HEK293 (cell line): Measurements from ENCODE around the gene SMIM12.

Source experiments
- CTCF ChIA-PET: fragments of 350-600 bp; formaldehyde crosslinking; extraction: SDS; loops from one replicate; lab custom pipeline; 2021; ENCODE audit warnings: antibody characterized with exemption; lab: Yijun Ruan, JAX
- POLR2A ChIA-PET: fragments of 300-600 bp; formaldehyde crosslinking; extraction: SDS; loops from one replicate; lab custom pipeline; 2020; ENCODE audit warnings: antibody characterized with exemption, inconsistent platforms; lab: Yijun Ruan, JAX
- H3K27ac ChIP-seq: fragments of 200-500 bp; sonication (Bioruptor generic); 2 replicates; pipeline ENCODE4 v1.5.1; 2014; ENCODE audit warnings: low read depth, low read length, control low read depth, inconsistent platforms; ENCODE audit errors: extremely low read depth
- H3K36me3 ChIP-seq, 2 experiments: fragments of 200-500 bp in 1 of 2; sonication (Bioruptor generic) in 1 of 2; 1 replicate in 1 of 2; 2 replicates in 1 of 2; pipeline ENCODE4 v1.5.1; 2014 to 2017; ENCODE audit warnings: inconsistent platforms in 2 of 2, low read length in 2 of 2; ENCODE audit not compliant: control insufficient read depth in 2 of 2, insufficient read depth in 1 of 2
- H3K4me1 ChIP-seq: fragments of 200-500 bp; sonication (Bioruptor generic); 2 replicates; pipeline ENCODE4 v1.5.1; 2014; ENCODE audit warnings: mild to moderate bottlenecking, low read length, inconsistent platforms; ENCODE audit not compliant: control insufficient read depth, insufficient read depth
- H3K4me3 ChIP-seq: 2 replicates; pipeline ENCODE4 v1.5.1; 2011; ENCODE audit warnings: low read depth, mild to moderate bottlenecking, control low read depth, low read length, moderate library complexity
- H3K9me3 ChIP-seq: fragments of 200-500 bp; sonication (Bioruptor generic); 2 replicates; pipeline ENCODE4 v1.5.1; 2014; ENCODE audit warnings: low read depth, low read length, inconsistent platforms; ENCODE audit not compliant: control insufficient read depth, insufficient read depth
- BCL11A ChIP-seq: fragments of 450-650 bp; formaldehyde crosslinking; IDR thresholded peaks from 2 replicates; pipeline ENCODE4 v1.5.1; 2016; ENCODE audit warnings: low read depth, missing biosample characterization, missing genetic modification characterization
- IKZF3 ChIP-seq: fragments of 450-650 bp; IDR thresholded peaks from 2 replicates; pipeline ENCODE4 v1.5.0; 2018; ENCODE audit warnings: missing biosample characterization, mild to moderate bottlenecking, missing genetic modification characterization, moderate library complexity
- KLF1 ChIP-seq: fragments of 450-650 bp; formaldehyde crosslinking; IDR thresholded peaks from 2 replicates; pipeline ENCODE4 v1.5.1; 2016; ENCODE audit warnings: missing biosample characterization, missing genetic modification characterization
- KLF16 ChIP-seq: fragments of 450-650 bp; formaldehyde crosslinking; IDR thresholded peaks from 2 replicates; pipeline ENCODE4 v1.5.1; 2017; ENCODE audit warnings: missing biosample characterization, missing genetic modification characterization
- KLF8 ChIP-seq: fragments of 450-650 bp; formaldehyde crosslinking; IDR thresholded peaks from 2 replicates; pipeline ENCODE4 v1.5.1; 2016; ENCODE audit warnings: missing biosample characterization, missing genetic modification characterization
- MEIS1 ChIP-seq: sonication (generic); formaldehyde crosslinking; IDR thresholded peaks from 2 replicates; pipeline ENCODE4 v1.8.1; 2022; ENCODE audit warnings: missing genetic modification reagents, mild to moderate bottlenecking, borderline replicate concordance
- PRDM1 ChIP-seq: fragments of 450-650 bp; formaldehyde crosslinking; IDR thresholded peaks from 2 replicates; pipeline ENCODE4; 2016; ENCODE audit warnings: missing biosample characterization, missing genetic modification characterization
- PRDM10 ChIP-seq: fragments of 450-650 bp; formaldehyde crosslinking; IDR thresholded peaks from 2 replicates; pipeline ENCODE4 v1.5.1; 2016; ENCODE audit warnings: missing biosample characterization, missing genetic modification characterization
- ZBTB7A ChIP-seq: fragments of 450-650 bp; formaldehyde crosslinking; IDR thresholded peaks from 2 replicates; pipeline ENCODE4 v1.5.1; 2016; ENCODE audit warnings: low read depth, missing biosample characterization, missing genetic modification characterization
- ZEB2 ChIP-seq: fragments of 450-650 bp; formaldehyde crosslinking; IDR thresholded peaks from 2 replicates; pipeline ENCODE4 v1.5.1; 2016; ENCODE audit warnings: missing biosample characterization, missing genetic modification characterization
- ZFP41 ChIP-seq: fragments of 450-650 bp; formaldehyde crosslinking; IDR thresholded peaks from 2 replicates; pipeline ENCODE4 v1.5.1; 2016; ENCODE audit warnings: missing biosample characterization, missing genetic modification characterization, borderline replicate concordance
- ZNF146 ChIP-seq: fragments of 450-650 bp; formaldehyde crosslinking; IDR thresholded peaks from 2 replicates; pipeline ENCODE4 v1.5.1; 2016; ENCODE audit warnings: missing biosample characterization, missing genetic modification characterization
- ZNF18 ChIP-seq: fragments of 450-650 bp; formaldehyde crosslinking; IDR thresholded peaks from 2 replicates; pipeline ENCODE4 v1.5.1; 2016; ENCODE audit warnings: missing biosample characterization, missing genetic modification characterization
- ZNF24 ChIP-seq: fragments of 450-650 bp; formaldehyde crosslinking; IDR thresholded peaks from 2 replicates; pipeline ENCODE4 v1.5.1; 2016; ENCODE audit warnings: missing biosample characterization, missing genetic modification characterization
- ZNF335 ChIP-seq: fragments of 450-650 bp; formaldehyde crosslinking; conservative IDR thresholded peaks from 2 replicates; pipeline ENCODE4 v1.5.1; 2016; ENCODE audit warnings: missing biosample characterization, missing genetic modification characterization
- ZNF341 ChIP-seq: fragments of 450-650 bp; formaldehyde crosslinking; IDR thresholded peaks from 2 replicates; pipeline ENCODE4; 2016; ENCODE audit warnings: low read depth, missing biosample characterization, missing genetic modification characterization
- ZNF366 ChIP-seq: fragments of 450-650 bp; formaldehyde crosslinking; conservative IDR thresholded peaks from 2 replicates; pipeline ENCODE4 v1.5.1; 2016; ENCODE audit warnings: missing biosample characterization, missing genetic modification characterization
- ZNF530 ChIP-seq: fragments of 450-650 bp; formaldehyde crosslinking; IDR thresholded peaks from 2 replicates; pipeline ENCODE4 v1.5.1; 2016; ENCODE audit warnings: low read depth, missing biosample characterization, missing genetic modification characterization
- ZNF610 ChIP-seq: fragments of 450-650 bp; formaldehyde crosslinking; IDR thresholded peaks from 2 replicates; pipeline ENCODE4 v1.5.1; 2016; ENCODE audit warnings: missing biosample characterization, missing genetic modification characterization, borderline replicate concordance
- ZNF654 ChIP-seq: fragments of 450-650 bp; formaldehyde crosslinking; IDR thresholded peaks from 2 replicates; pipeline ENCODE4 v1.5.1; 2016; ENCODE audit warnings: low read depth, missing biosample characterization, missing genetic modification characterization
- ZNF677 ChIP-seq: fragments of 450-650 bp; IDR thresholded peaks from 2 replicates; pipeline ENCODE4 v1.5.0; 2018; ENCODE audit warnings: missing biosample characterization, mild to moderate bottlenecking, missing genetic modification characterization, moderate library complexity
- ZNF692 ChIP-seq: fragments of 450-650 bp; formaldehyde crosslinking; IDR thresholded peaks from 2 replicates; pipeline ENCODE4 v1.5.1; 2016; ENCODE audit warnings: missing biosample characterization, missing genetic modification characterization
- ZNF747 ChIP-seq: fragments of 450-650 bp; formaldehyde crosslinking; IDR thresholded peaks from 2 replicates; pipeline ENCODE4 v1.5.1; 2016; ENCODE audit warnings: missing biosample characterization, missing genetic modification characterization
- ZNF76 ChIP-seq: fragments of 450-650 bp; formaldehyde crosslinking; IDR thresholded peaks from 2 replicates; pipeline ENCODE4; 2016; ENCODE audit warnings: low read depth, missing biosample characterization, missing genetic modification characterization, borderline replicate concordance
- ZNF791 ChIP-seq: fragments of 450-650 bp; formaldehyde crosslinking; IDR thresholded peaks from 2 replicates; pipeline ENCODE4 v1.5.1; 2016; ENCODE audit warnings: missing biosample characterization, missing genetic modification characterization
- TF ChIP-seq, protein P1 (sequence below): fragments of 450-650 bp; formaldehyde crosslinking; IDR thresholded peaks from 2 replicates; pipeline ENCODE4 v1.5.1; 2016; ENCODE audit warnings: missing biosample characterization, missing genetic modification characterization
- TF ChIP-seq, protein P2 (sequence below): fragments of 450-650 bp; formaldehyde crosslinking; IDR thresholded peaks from 2 replicates; pipeline ENCODE4 v1.5.1; 2016; ENCODE audit warnings: missing biosample characterization, missing genetic modification characterization

The SMIM12 gene

GRCh38 chr1:34865981-34866761, 6.6 kb upstream of the SMIM12 start:
- POLR2A ChIA-PET: interaction anchor here (1.2 to 1.4 kb wide), 2 partner anchors 8 to 13 kb away, joined by 3 read pairs; no protein-coding TSS in a partner anchor
- Histone ChIP-seq H3K4me1 (no peaks in the 10 kb centered on the region), H3K4me3 (peak overlapping the region; percentile 51), H3K36me3 (no peaks in the 10 kb centered on the region), H3K27ac (peak overlapping the region; percentile 18; the same call in 1 of the 2 replicates), H3K9me3 (no peaks in the 10 kb centered on the region)
- CTCF ChIA-PET: interaction anchor here (0.5 to 7.6 kb wide), 22 partner anchors 8 to 910 kb away, joined by 3 to 66 read pairs (median 4); partner anchors contain the start of gene TMEM35B
- TF ChIP-seq ZNF24 (tag by site-specific recombination) (0 out of 2 replicates have a peak, but pooled peaks have one; percentile 36), KLF8 (tag by site-specific recombination) (peak; percentile 26; the same call in 1 of the 2 replicates), ZNF677 (no peak), MEIS1 (CRISPR knock-in tag) (no peak), ZNF335 (tag by site-specific recombination) (peak; percentile 70), ZFP41 (no peak), ZBTB7A (no peak), ZNF791 (tag by site-specific recombination) (no peak), ZNF654 (tag by site-specific recombination) (peak; percentile 14), ZNF366 (tag by site-specific recombination) (no peak), IKZF3 (tag by site-specific recombination) (peak; percentile 52; the same call in 1 of the 2 replicates), PRDM10 (peak; percentile 71), ZEB2 (tag by site-specific recombination) (peak; percentile 81), ZNF610 (no peak), ZNF76 (tag by site-specific recombination) (peak; percentile 29; the same call in 1 of the 2 replicates), BCL11A (tag by site-specific recombination) (peak; percentile 19; the same call in 1 of the 2 replicates), ZNF146 (tag by site-specific recombination) (no peak), KLF1 (no peak), ZNF530 (tag by site-specific recombination) (no peak), ZNF18 (tag by site-specific recombination) (no peak), KLF16 (tag by site-specific recombination) (peak; percentile 68), ZNF341 (tag by site-specific recombination) (no peak), PRDM1 (tag by site-specific recombination) (no peak), ZNF692 (0 out of 2 replicates have a peak, but pooled peaks have one; percentile 37), ZNF747 (tag by site-specific recombination) (no peak)
- TF ChIP-seq, protein P1, sequence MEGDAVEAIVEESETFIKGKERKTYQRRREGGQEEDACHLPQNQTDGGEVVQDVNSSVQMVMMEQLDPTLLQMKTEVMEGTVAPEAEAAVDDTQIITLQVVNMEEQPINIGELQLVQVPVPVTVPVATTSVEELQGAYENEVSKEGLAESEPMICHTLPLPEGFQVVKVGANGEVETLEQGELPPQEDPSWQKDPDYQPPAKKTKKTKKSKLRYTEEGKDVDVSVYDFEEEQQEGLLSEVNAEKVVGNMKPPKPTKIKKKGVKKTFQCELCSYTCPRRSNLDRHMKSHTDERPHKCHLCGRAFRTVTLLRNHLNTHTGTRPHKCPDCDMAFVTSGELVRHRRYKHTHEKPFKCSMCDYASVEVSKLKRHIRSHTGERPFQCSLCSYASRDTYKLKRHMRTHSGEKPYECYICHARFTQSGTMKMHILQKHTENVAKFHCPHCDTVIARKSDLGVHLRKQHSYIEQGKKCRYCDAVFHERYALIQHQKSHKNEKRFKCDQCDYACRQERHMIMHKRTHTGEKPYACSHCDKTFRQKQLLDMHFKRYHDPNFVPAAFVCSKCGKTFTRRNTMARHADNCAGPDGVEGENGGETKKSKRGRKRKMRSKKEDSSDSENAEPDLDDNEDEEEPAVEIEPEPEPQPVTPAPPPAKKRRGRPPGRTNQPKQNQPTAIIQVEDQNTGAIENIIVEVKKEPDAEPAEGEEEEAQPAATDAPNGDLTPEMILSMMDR: peak; percentile 94
- TF ChIP-seq, protein P2, sequence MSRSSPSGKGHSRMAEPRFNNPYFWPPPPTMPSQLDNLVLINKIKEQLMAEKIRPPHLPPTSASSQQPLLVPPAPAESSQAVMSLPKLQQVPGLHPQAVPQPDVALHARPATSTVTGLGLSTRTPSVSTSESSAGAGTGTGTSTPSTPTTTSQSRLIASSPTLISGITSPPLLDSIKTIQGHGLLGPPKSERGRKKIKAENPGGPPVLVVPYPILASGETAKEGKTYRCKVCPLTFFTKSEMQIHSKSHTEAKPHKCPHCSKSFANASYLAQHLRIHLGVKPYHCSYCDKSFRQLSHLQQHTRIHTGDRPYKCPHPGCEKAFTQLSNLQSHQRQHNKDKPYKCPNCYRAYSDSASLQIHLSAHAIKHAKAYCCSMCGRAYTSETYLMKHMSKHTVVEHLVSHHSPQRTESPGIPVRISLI (tag by site-specific recombination): no peak
